ENCODE results near the gene LIPT2. TPM values are rescaled to one million over a fixed set of nuclear protein-coding genes. Genes with fewer than 3 reads are reported as not detected.

LIPT2 gene
- total RNA-seq, 4 donors from 2014 or later = 0.59 to 9.4 (median 6.1) TPM

GRCh38 chr11:74534216-74534945 lies 40.9 kb upstream of the LIPT2 start:
- H3K36me3 ChIP-seq = no peaks in the 10 kb centered on the region
- peaks cover 0 to 19% (median 1%) of the 10 kb centered on the region in 4 donors for H3K9me3 ChIP-seq
- 65 to 67% methylated on average over 8 of the region's 8 CpGs for WGBS, 2 donors
- no peaks in the 10 kb centered on the region for H3K27me3 ChIP-seq
- H3K27ac ChIP-seq = no peak overlapping the region
- DNase-seq (ENCODE audit: low spot score in 2 of 2) = no peak
- no peaks in the 10 kb centered on the region for H3K4me1 ChIP-seq
- no peak for TF ChIP-seq POLR2A (IDR thresholded peaks at IDR 0.05)
- TF ChIP-seq CTCF (IDR thresholded peaks at IDR 0.05) = no peak
- TF ChIP-seq EP300 (IDR thresholded peaks at IDR 0.05) = no peak
- H3K4me3 ChIP-seq = no peak overlapping the region

- no peak overlapping the region for H3K27ac ChIP-seq
- H3K36me3 ChIP-seq = no peaks in the 10 kb centered on the region
- H3K4me3 ChIP-seq = no peak overlapping the region
- no peak for TF ChIP-seq EP300 (IDR thresholded peaks at IDR 0.05)
- no peak for TF ChIP-seq CTCF (IDR thresholded peaks at IDR 0.05)
- TF ChIP-seq POLR2A (IDR thresholded peaks at IDR 0.05) = no peak
- no peaks in the 10 kb centered on the region for H3K4me1 ChIP-seq
- 75 to 81% methylated on average over 9 of the region's 9 CpGs for WGBS, 2 donors
- H3K27me3 ChIP-seq = no peaks in the 10 kb centered on the region
- peaks cover 0 to 18% (median 1%) of the 10 kb centered on the region in 4 donors for H3K9me3 ChIP-seq
- no peak for DNase-seq (ENCODE audit: low spot score in 2 of 2)
These were observed 39.9 kb upstream of the LIPT2 start for GRCh38 chr11:74533421-74533820.

GRCh38 chr11:74532501-74533246 lies 39.1 kb upstream of the LIPT2 start:
- Histone ChIP-seq H3K36me3 (no peaks in the 10 kb centered on the region), H3K27ac (no peak overlapping the region), H3K4me1 (no peaks in the 10 kb centered on the region), H3K9me3 (peaks cover 0 to 10% (median 1%) of the 10 kb centered on the region in 4 donors), H3K27me3 (no peaks in the 10 kb centered on the region), H3K4me3 (no peak overlapping the region)
- TF ChIP-seq CTCF (IDR thresholded peaks at IDR 0.05) (no peak), POLR2A (IDR thresholded peaks at IDR 0.05) (no peak), EP300 (IDR thresholded peaks at IDR 0.05) (no peak)
- 89% methylated on average over 5 of the region's 5 CpGs for WGBS, 2 donors
- DNase-seq (ENCODE audit: low spot score in 2 of 2) = no peak

GRCh38 chr11:74524978-74525377 lies 31.5 kb upstream of the LIPT2 start:
- DNase-seq (ENCODE audit: low spot score in 2 of 2) = no peak
- no peak for TF ChIP-seq EP300 (IDR thresholded peaks at IDR 0.05)
- no peak for TF ChIP-seq POLR2A (IDR thresholded peaks at IDR 0.05)
- TF ChIP-seq CTCF (IDR thresholded peaks at IDR 0.05) = no peak
- H3K9me3 ChIP-seq = peaks cover 0 to 1% (median 0%) of the 10 kb centered on the region in 4 donors
- H3K27ac ChIP-seq = no peak overlapping the region
- 63 to 65% methylated on average over 2 of the region's 2 CpGs for WGBS, 2 donors
- no peaks in the 10 kb centered on the region for H3K36me3 ChIP-seq
- H3K27me3 ChIP-seq = no peaks in the 10 kb centered on the region
- no peak overlapping the region for H3K4me3 ChIP-seq
- no peaks in the 10 kb centered on the region for H3K4me1 ChIP-seq

GRCh38 chr11:74524501-74524900 lies 31.0 kb upstream of the LIPT2 start:
- Histone ChIP-seq H3K36me3 (no peaks in the 10 kb centered on the region), H3K27ac (no peak overlapping the region), H3K4me1 (no peaks in the 10 kb centered on the region), H3K27me3 (no peaks in the 10 kb centered on the region), H3K4me3 (no peak overlapping the region), H3K9me3 (no peaks in the 10 kb centered on the region)
- no peak for DNase-seq (ENCODE audit: low spot score in 2 of 2)
- no peak for TF ChIP-seq EP300 (IDR thresholded peaks at IDR 0.05)
- TF ChIP-seq CTCF (IDR thresholded peaks at IDR 0.05) = no peak
- no peak for TF ChIP-seq POLR2A (IDR thresholded peaks at IDR 0.05)
- WGBS, 2 donors = 67 to 73% methylated on average over 5 of the region's 5 CpGs
